Small intestine (tissue), 16 donors: ENCODE measurements around the gene MED22. TPM values are rescaled to one million over a fixed set of nuclear protein-coding genes. Genes with fewer than 3 reads are reported as not detected.
"Not testable (repeated sequence)": the region's sequence is repeated elsewhere in the genome, so short reads cannot be mapped to it uniquely, and the experiment has no call there.

Experiments
- DNase-seq, 2 donors: peaks; one replicate each; pipeline versions ENCODE4 v3.0.0 to v3.0.0-alpha.2; 2013
- FAIRE-seq: peaks from 2 replicates; lab custom pipeline; 2012; peaks lifted over from hg19 to GRCh38; lab: Jason Lieb, UNC
- H3K27ac ChIP-seq, 3 donors: one replicate each; pipeline ENCODE4 v1.5.1; 2013; ENCODE audit warnings: low read length in 2 of 3, mild to moderate bottlenecking in 2 of 3, control low read depth in 1 of 3, inconsistent platforms in 1 of 3, low read depth in 1 of 3, moderate library complexity in 1 of 3
- H3K27me3 ChIP-seq, 3 donors: one replicate each; pipeline ENCODE4 v1.6.1; 2013; ENCODE audit warnings: low read length in 3 of 3, inconsistent platforms in 1 of 3; ENCODE audit not compliant: control insufficient read depth in 3 of 3, insufficient read depth in 3 of 3
- H3K36me3 ChIP-seq, 3 donors: one replicate each; pipeline ENCODE4 v1.6.1; 2013; ENCODE audit warnings: low read length in 3 of 3, inconsistent platforms in 1 of 3, low read depth in 1 of 3, mild to moderate bottlenecking in 1 of 3, moderate library complexity in 1 of 3; ENCODE audit not compliant: control insufficient read depth in 3 of 3, insufficient read depth in 2 of 3
- H3K4me1 ChIP-seq, 3 donors: one replicate each; pipeline ENCODE4 v1.6.1; 2013; ENCODE audit warnings: low read length in 2 of 3, inconsistent platforms in 1 of 3, low read depth in 1 of 3, mild to moderate bottlenecking in 1 of 3, moderate library complexity in 1 of 3; ENCODE audit not compliant: control insufficient read depth in 3 of 3, insufficient read depth in 2 of 3
- H3K4me3 ChIP-seq, 3 donors: one replicate each; pipeline ENCODE4 v1.5.1; 2013; ENCODE audit warnings: low read length in 3 of 3, control low read depth in 1 of 3, inconsistent platforms in 1 of 3, low read depth in 1 of 3, mild to moderate bottlenecking in 1 of 3, moderate library complexity in 1 of 3
- H3K9me3 ChIP-seq, 2 donors: one replicate each; pipeline ENCODE4 v1.6.1; 2013; ENCODE audit warnings: low read depth in 1 of 2, low read length in 1 of 2; ENCODE audit not compliant: control insufficient read depth in 2 of 2, insufficient read depth in 1 of 2
- WGBS, 3 donors: extraction: QIAGEN DNeasy Blood & Tissue Kit; methylation state at CpG; one replicate each; pipeline ENCODE4 v1.1.7; 2013; 5-methylcytosine and 5-hydroxymethylcytosine counted together
- long read RNA-seq, 10 donors: transcript quantifications; one replicate each; lab custom pipeline, GENCODE V29; 2026
- polyA plus RNA-seq, 4 donors: library from polyadenylated mRNA; stranded (reverse) in 3 of 4; unstranded in 1 of 4; fragments of 200-250 nt in 3 of 4; fragments of 120-200 nt in 1 of 4; gene quantifications; one replicate each; pipeline versions ENCODE4 v1.2.1 to v1.2.3, GENCODE V29; 2013
- donor health status: healthy with polysubstance abuse.
- donor health status: control.
- donor health status: control.
- donor health status: Bipolar disorder and iron deficiency.
- donor health status: healthy.

The MED22 gene
- 10 to 100 TPM; 10.3 to 19.5 (median 17.6) TPM for polyA plus RNA-seq
- long read RNA-seq, donor 1, transcript MED22-209 (4 exons, 3,867 nt), result major isoform, 5 of 7,235 reads
- long read RNA-seq, donor 1, partial matches to known transcripts, result 7,120 of 7,235 reads
- long read RNA-seq, donor 1, other reads (novel, unspliced or antisense), result 106 of 7,235 reads
- long read RNA-seq, donor 2, partial matches to known transcripts, result 0 of 1 reads
- long read RNA-seq, donor 2, other reads (novel, unspliced or antisense), result 0 of 1 reads
- long read RNA-seq, donor 3, partial matches to known transcripts, result 3,993 of 4,046 reads
- long read RNA-seq, donor 3, other reads (novel, unspliced or antisense), result 50 of 4,046 reads
- long read RNA-seq, donor 4, partial matches to known transcripts, result 81 of 105 reads
- long read RNA-seq, donor 4, other reads (novel, unspliced or antisense), result 24 of 105 reads
- long read RNA-seq, donor 5, partial matches to known transcripts, result 1,698 of 2,032 reads
- long read RNA-seq, donor 5, other reads (novel, unspliced or antisense), result 332 of 2,032 reads
- long read RNA-seq, donor 6, partial matches to known transcripts, result 1,872 of 2,791 reads
- long read RNA-seq, donor 6, other reads (novel, unspliced or antisense), result 918 of 2,791 reads
- long read RNA-seq, donor 7, result 0 reads
- long read RNA-seq, donor 8, partial matches to known transcripts, result 343 of 479 reads
- long read RNA-seq, donor 8, other reads (novel, unspliced or antisense), result 135 of 479 reads
- long read RNA-seq, donor 9, partial matches to known transcripts, result 596 of 865 reads
- long read RNA-seq, donor 9, other reads (novel, unspliced or antisense), result 268 of 865 reads
- long read RNA-seq, donor 10, partial matches to known transcripts, result 3,470 of 3,529 reads
- long read RNA-seq, donor 10, other reads (novel, unspliced or antisense), result 57 of 3,529 reads

DNA sequence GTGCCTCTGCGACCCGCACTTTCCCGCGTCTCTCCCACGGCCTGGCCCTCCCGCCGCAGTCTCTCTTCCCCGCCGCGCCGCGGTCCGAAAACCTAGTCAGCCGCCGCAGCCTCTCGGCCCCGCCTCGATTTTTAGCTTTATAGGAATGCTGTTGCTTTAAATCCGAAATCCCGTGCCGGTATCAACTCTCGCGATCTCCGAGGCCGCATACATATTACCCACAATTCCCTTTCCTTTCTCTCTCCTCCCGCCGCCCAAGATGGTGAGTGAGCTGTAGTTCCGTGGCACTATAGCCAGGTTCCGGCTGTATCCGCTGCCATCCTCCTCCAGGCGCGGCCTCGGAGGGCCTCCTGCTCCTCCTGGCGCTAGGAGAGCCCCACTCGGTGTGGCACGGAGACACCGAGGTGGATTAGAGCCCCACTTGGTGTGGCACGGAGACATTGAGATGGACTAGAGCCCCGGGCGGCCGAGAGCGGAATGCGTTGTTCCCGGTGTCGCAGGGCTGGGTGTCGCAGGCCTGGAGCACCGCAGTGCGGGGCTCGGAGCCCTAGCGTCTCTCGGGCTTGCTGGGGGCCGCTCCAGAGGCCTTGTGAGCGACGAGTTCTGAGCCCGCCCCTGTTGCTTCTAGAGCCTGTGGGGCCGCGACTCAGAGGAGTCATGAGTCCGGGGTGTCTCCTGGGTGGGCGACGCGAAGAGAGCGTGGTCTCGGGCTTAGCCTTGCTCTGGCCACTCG, at the start of gene MED22, which contains the start of gene RPL7A:
MED22 (minus strand) TSS at position 147 of the 733 bp plus-strand sequence. CDS start 1,469 bp downstream, outside the sequence.
RPL7A (plus strand) TSS at position 234 of the 733 bp plus-strand sequence; CDS start at position 260, 26 bp downstream.
- no peaks in the 10 kb centered on the region for H3K9me3 ChIP-seq
- peaks cover 0 to 16% (median 9%) of the 10 kb centered on the region in 3 donors for H3K4me1 ChIP-seq
- DNase-seq, result peak; percentile 97
- peak within 1 kb of the TSS; percentile 69 to 86 (median 86) for H3K27ac ChIP-seq
- 0 to 1% (median 0%) methylated on average over 58 to 64 of the region's 64 CpGs for WGBS, 3 donors
- no peak for FAIRE-seq
- H3K27me3 ChIP-seq, result no peaks in the 10 kb centered on the region
- peak within 1 kb of the TSS; percentile 51 to 79 (median 73) for H3K4me3 ChIP-seq
- peaks cover 16 to 77% (median 21%) of the 10 kb centered on the region in 3 donors for H3K36me3 ChIP-seq

DNA sequence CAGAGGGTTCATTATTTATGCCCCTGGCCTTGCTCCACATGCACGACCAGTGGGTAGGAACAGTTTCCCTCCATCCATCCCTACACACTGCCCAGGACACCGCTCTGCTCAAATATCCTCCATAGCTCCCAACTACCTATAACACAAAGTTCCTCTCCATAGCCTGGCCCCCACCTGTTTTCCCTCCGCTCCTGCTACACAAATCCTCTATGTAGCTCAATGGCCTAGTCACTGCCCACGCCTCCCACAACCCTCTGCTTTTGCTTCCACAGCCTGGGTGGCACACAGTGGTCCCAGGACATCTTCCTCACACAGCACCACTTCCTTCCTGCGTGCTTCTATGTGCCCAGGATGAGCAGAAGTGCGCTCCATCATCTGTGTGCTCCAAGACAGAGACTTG, 49.4 kb upstream of the MED22 start:
- Histone ChIP-seq H3K4me3 (no peak overlapping the region), H3K27me3 (peaks cover 0 to 6% (median 0%) of the 10 kb centered on the region in 3 donors), H3K27ac (no peak overlapping the region), H3K9me3 (no peaks in the 10 kb centered on the region), H3K36me3 (peaks cover 0 to 18% (median 0%) of the 10 kb centered on the region in 3 donors), H3K4me1 (peaks cover 0 to 12% (median 0%) of the 10 kb centered on the region in 3 donors)
- 68 to 78% (median 69%) methylated on average over 6 of the region's 6 CpGs for WGBS, 3 donors
- FAIRE-seq, result no peak
- no peak for DNase-seq

DNA sequence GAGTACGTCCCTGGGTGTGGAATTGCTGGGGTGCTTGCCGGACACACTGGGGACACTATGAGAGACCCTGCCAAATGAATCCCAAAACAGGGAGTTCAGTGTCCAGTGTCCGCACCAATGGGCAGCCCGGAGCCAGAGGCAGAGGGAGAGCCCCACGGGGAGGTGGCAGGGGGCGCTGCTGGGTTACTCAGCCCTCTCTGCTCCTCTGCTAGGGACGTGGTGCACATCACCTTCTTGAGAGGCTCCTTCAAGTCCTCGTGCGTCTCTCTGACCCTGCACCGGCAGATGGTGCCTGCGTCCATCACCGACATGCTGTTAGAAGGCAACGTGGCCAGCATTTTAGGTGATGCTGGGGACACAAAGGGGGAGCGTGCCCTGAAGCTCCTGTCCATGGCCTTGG, 49.0 kb upstream of the MED22 start:
- H3K4me1 ChIP-seq, result peaks cover 0 to 12% (median 0%) of the 10 kb centered on the region in 3 donors
- peaks cover 0 to 6% (median 0%) of the 10 kb centered on the region in 3 donors for H3K27me3 ChIP-seq
- peaks cover 0 to 2% of the 10 kb centered on the region in 2 donors for H3K9me3 ChIP-seq
- no peak overlapping the region for H3K4me3 ChIP-seq
- H3K36me3 ChIP-seq, result peaks cover 0 to 14% (median 0%) of the 10 kb centered on the region in 3 donors
- DNase-seq (peak in 1 of 2 donors; percentile 28), FAIRE-seq (no peak)
- H3K27ac ChIP-seq, result no peak overlapping the region
- 23 to 29% (median 27%) methylated on average over 14 of the region's 14 CpGs for WGBS, 3 donors

DNA sequence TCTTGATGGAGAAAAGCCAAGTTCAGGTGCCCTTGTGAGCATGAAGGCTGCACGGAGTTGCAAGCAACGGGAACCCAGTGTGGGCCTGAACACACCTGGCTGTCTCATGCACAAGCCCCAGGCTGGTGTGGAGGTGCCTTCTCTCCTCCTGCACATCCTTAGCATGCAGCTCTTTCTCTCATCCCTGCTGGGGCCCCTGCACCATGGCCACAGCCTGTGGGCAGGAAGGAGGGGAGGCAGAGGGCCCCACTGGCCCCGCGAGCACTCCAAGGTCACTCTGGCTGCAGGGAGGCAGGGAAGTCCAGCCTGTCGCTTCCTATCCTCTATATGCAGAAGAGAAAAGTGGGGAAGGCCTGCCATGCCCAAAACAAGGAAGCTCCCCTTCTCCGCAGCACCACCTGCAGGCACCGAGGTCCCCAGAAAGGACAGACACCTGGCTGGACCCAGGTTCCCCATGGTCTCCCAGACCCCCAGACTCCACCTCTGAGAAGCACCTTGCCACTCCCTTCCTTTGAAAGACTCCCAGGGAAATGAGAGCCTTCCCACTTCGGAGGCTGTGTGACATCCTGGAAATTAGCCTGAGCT, 46.8 kb upstream of the MED22 start:
- DNase-seq, result no peak
- peaks cover 0 to 2% of the 10 kb centered on the region in 2 donors for H3K9me3 ChIP-seq
- H3K4me3 ChIP-seq, result no peak overlapping the region
- peaks cover 0 to under 1% (median 0%) of the 10 kb centered on the region in 3 donors for H3K36me3 ChIP-seq
- FAIRE-seq, result no peak
- peaks cover 0 to 19% (median 0%) of the 10 kb centered on the region in 3 donors for H3K4me1 ChIP-seq
- peaks cover 0 to 6% (median 0%) of the 10 kb centered on the region in 3 donors for H3K27me3 ChIP-seq
- no peak overlapping the region for H3K27ac ChIP-seq
- 16 to 28% (median 16%) methylated on average over 8 of the region's 8 CpGs for WGBS, 3 donors

DNA sequence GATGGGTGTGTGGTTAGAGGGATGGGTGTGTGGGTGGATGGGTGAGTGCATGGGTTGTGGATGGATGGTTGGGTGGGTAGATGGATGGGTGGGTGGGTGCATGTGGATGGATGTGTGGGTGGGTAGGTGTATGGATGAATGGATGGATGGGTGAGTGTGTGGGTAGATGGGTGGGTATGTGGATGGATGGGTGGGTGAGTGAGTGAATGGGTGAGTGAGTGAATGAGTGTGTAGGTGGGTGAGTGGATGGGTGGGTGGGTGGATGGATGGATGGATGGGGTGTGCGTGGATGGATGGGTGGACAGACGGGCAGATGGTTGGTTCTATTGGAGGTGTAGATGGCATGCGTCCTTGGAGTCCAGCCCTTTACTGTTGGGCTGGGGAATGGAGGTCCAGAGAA, 45.5 kb upstream of the MED22 start:
- peaks cover 0 to 6% (median 0%) of the 10 kb centered on the region in 3 donors for H3K27me3 ChIP-seq

DNA sequence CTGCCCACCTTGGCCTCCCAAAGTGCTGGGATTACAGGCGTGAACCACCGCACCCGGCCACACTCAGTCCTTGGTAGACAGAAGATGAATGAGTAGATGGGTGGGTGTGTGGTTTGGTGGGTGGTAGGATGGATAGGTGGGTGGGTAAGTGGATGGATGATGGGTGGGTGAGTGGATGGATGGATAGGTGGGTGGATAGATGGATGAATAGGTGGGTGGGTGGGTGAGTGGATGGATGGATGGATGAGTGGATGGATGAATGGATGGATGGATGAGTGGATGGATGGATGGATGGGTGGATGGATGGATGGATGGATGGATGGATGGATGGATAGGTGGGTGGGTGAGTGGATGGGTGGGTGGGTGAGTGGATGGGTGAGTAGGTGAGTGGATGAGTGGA, 44.4 kb upstream of the MED22 start:
- not testable (repeated sequence) for H3K27me3 ChIP-seq, H3K36me3 ChIP-seq, FAIRE-seq, H3K4me3 ChIP-seq, DNase-seq, H3K9me3 ChIP-seq, H3K27ac ChIP-seq
- peaks cover 0 to 19% (median 0%) of the 10 kb centered on the region in 3 donors for H3K4me1 ChIP-seq
- 95 to 100% (median 96%) methylated on average over 3 of the region's 3 CpGs for WGBS, 3 donors

More for the DNA sequence above, 45.5 kb upstream of the MED22 start:
- H3K36me3 ChIP-seq, result no peaks in the 10 kb centered on the region
- FAIRE-seq (no peak), DNase-seq (no peak)
- H3K9me3 ChIP-seq, result peaks cover 0 to 2% of the 10 kb centered on the region in 2 donors
- no peak overlapping the region for H3K27ac ChIP-seq
- peaks cover 0 to 19% (median 0%) of the 10 kb centered on the region in 3 donors for H3K4me1 ChIP-seq
- 90 to 95% (median 92%) methylated on average over 3 of the region's 3 CpGs for WGBS, 3 donors
- H3K4me3 ChIP-seq, result no peak overlapping the region

DNA sequence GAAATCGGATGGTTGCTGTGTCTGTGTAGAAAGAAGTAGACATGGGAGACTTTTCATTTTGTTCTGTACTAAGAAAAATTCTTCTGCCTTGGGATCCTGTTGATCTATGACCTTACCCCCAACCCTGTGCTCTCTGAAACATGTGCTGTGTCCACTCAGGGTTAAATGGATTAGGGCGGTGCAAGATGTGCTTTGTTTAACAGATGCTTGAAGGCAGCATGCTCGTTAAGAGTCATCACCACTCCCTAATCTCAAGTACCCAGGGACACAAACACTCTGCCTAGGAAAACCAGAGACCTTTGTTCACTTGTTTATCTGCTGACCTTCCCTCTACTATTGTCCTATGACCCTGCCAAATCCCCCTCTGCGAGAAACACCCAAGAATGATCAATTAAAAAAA, 43.5 kb upstream of the MED22 start:
- 7 to 51% (median 25%) methylated on average over 2 to 3 of the region's 4 CpGs for WGBS, 3 donors
- DNase-seq, FAIRE-seq, H3K27me3 ChIP-seq, H3K36me3 ChIP-seq, H3K4me3 ChIP-seq, H3K9me3 ChIP-seq: not testable (repeated sequence)
- peaks cover 0 to 19% (median 0%) of the 10 kb centered on the region in 3 donors for H3K4me1 ChIP-seq
- peak overlapping the region in 1 of 3 donors; percentile 21 for H3K27ac ChIP-seq
